GM12892 (cell line): ENCODE measurements around the gene ANGEL2.

Source experiments
- POLR2A ChIP-seq: IDR thresholded peaks from 2 replicates; pipeline ENCODE4 v1.6.1; 2011; ENCODE audit warnings: low read depth, low read length, control low read depth
- POLR2AphosphoS5 ChIP-seq: IDR thresholded peaks from 2 replicates; pipeline ENCODE4 v1.6.1; 2011; ENCODE audit warnings: low read depth, low read length, control low read depth
- TAF1 ChIP-seq: IDR thresholded peaks from 2 replicates; pipeline ENCODE4 v1.6.1; 2011; ENCODE audit warnings: low read depth, mild to moderate bottlenecking, control low read depth, low read length, borderline replicate concordance

GRCh38 chr1:213014642-213015041, 1.0 kb downstream of the ANGEL2 start:
- TF ChIP-seq POLR2AphosphoS5 (no peak), POLR2A (no peak), TAF1 (no peak)
